ENCODE measurements around the gene OR1J4.
"Not testable (repeated sequence)": the region's sequence is repeated elsewhere in the genome, so short reads cannot be mapped to it uniquely, and the experiment has no call there.

OR1J4 gene

GRCh38 chr9:122518841-122519240, at the start of gene OR1J4:
OR1J4 (plus strand) TSS chr9:122519141; CDS start chr9:122519141, 0 bp downstream.
- DNase-seq (ENCODE audit: low spot score), result no peak

- DNase-seq (ENCODE audit: low spot score), result no peak
Measured at GRCh38 chr9:122474561-122474960, 44.4 kb upstream of the OR1J4 start.

GRCh38 chr9:122475717-122476116, 43.2 kb upstream of the OR1J4 start:
- DNase-seq (ENCODE audit: low spot score), result no peak

- peak; percentile 6 for DNase-seq (ENCODE audit: low spot score)
Measured at GRCh38 chr9:122477346-122477745, 41.6 kb upstream of the OR1J4 start.

- no peak for DNase-seq (ENCODE audit: low spot score)
Measured at GRCh38 chr9:122477826-122478225, 41.1 kb upstream of the OR1J4 start, which contains the start of gene OR1J1. OR1J1 (minus strand) TSS chr9:122477926; CDS start chr9:122477926, 0 bp downstream.

GRCh38 chr9:122479062-122479461, 39.9 kb upstream of the OR1J4 start:
- DNase-seq (ENCODE audit: low spot score), result no peak

- DNase-seq (ENCODE audit: low spot score), result peak; percentile 38
Measured at GRCh38 chr9:122498883-122499288, 20.1 kb upstream of the OR1J4 start.

- DNase-seq (ENCODE audit: low spot score), result no peak
Measured at GRCh38 chr9:122506964-122507363, 12.0 kb upstream of the OR1J4 start.

- no peak for DNase-seq (ENCODE audit: low spot score)
Measured at GRCh38 chr9:122510502-122510901, 8.4 kb upstream of the OR1J4 start, which contains the start of gene OR1J2. OR1J2 (plus strand) TSS chr9:122510802; CDS start chr9:122510802, 0 bp downstream.

- no peak for DNase-seq (ENCODE audit: low spot score)
Measured at GRCh38 chr9:122518226-122518625, 715 bp upstream of the OR1J4 start.

GRCh38 chr9:122519376-122519775, 435 bp downstream of the OR1J4 start:
- no peak for DNase-seq (ENCODE audit: low spot score)

GRCh38 chr9:122526602-122527001, 7.7 kb downstream of the OR1J4 start:
- no peak for DNase-seq (ENCODE audit: low spot score)

GRCh38 chr9:122527193-122527592, 8.3 kb downstream of the OR1J4 start, which contains the start of gene OR1N1:
OR1N1 (minus strand) TSS chr9:122527293; CDS start chr9:122527293, 0 bp downstream.
- DNase-seq (ENCODE audit: low spot score), result no peak

- not testable (repeated sequence) for DNase-seq (ENCODE audit: low spot score)
Measured at GRCh38 chr9:122531157-122531556, 12.2 kb downstream of the OR1J4 start.

GRCh38 chr9:122536134-122536533, 17.2 kb downstream of the OR1J4 start:
- no peak for DNase-seq (ENCODE audit: low spot score)

GRCh38 chr9:122537066-122537465, 18.1 kb downstream of the OR1J4 start:
- not testable (repeated sequence) for DNase-seq (ENCODE audit: low spot score)

- DNase-seq (ENCODE audit: low spot score), result no peak
Measured at GRCh38 chr9:122538757-122539156, 19.8 kb downstream of the OR1J4 start.

- DNase-seq (ENCODE audit: low spot score), result no peak
Measured at GRCh38 chr9:122546196-122546595, 27.3 kb downstream of the OR1J4 start.

GRCh38 chr9:122551371-122551770, 32.4 kb downstream of the OR1J4 start:
- no peak for DNase-seq (ENCODE audit: low spot score)

GRCh38 chr9:122552812-122553211, 33.9 kb downstream of the OR1J4 start, which contains the start of gene OR1N2:
OR1N2 (plus strand) TSS chr9:122553112; CDS start chr9:122553212, 100 bp downstream.
- no peak for DNase-seq (ENCODE audit: low spot score)

- no peak for DNase-seq (ENCODE audit: low spot score)
Measured at GRCh38 chr9:122561446-122561845, 42.5 kb downstream of the OR1J4 start.

GRCh38 chr9:122562134-122562760, 43.3 kb downstream of the OR1J4 start:
- no peak for DNase-seq (ENCODE audit: low spot score)

- DNase-seq (ENCODE audit: low spot score), result no peak
Measured at GRCh38 chr9:122567901-122568300, 49.0 kb downstream of the OR1J4 start.
